Left renal pelvis (tissue), 4 donors: ENCODE results near the gene NEIL1. TPM values are rescaled to one million over a fixed set of nuclear protein-coding genes. Genes with fewer than 3 reads are reported as not detected.

Experiments
- DNase-seq, 4 donors: peaks; one replicate each; pipeline ENCODE4 v3.0.0-alpha.2; 2013; ENCODE audit warnings: low read depth in 4 of 4, low spot score in 3 of 4
- polyA plus RNA-seq, 4 donors: library from polyadenylated mRNA; unstranded; fragments of 120-200 nt; gene quantifications; one replicate each; pipeline ENCODE4 v1.2.1, GENCODE V29; 2013; ENCODE audit not compliant: insufficient read length in 4 of 4

The NEIL1 gene
- polyA plus RNA-seq, 4 donors = 10.3 to 40.2 (median 18.0) TPM

DNA sequence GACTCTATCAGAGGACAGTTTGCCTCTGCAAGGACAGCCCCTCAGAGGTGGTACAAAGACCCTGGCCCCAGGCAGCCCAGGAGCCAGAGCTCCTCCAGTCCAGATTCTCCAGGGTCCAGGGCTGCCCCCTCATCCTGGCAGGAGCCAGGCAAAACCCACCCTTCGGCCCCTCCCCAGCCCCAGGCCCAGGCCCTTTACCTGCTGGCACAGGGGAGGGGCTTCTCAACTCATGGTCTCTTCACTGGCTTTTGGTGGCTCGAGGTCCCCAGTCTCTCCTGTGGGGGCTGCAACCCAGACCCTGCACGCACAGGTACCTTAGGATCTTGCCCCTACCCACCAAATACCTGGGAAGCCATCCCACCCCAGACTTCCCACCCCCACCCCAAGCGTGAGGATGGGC lies 8.5 kb downstream of the NEIL1 start:
- DNase-seq = no peak

DNA sequence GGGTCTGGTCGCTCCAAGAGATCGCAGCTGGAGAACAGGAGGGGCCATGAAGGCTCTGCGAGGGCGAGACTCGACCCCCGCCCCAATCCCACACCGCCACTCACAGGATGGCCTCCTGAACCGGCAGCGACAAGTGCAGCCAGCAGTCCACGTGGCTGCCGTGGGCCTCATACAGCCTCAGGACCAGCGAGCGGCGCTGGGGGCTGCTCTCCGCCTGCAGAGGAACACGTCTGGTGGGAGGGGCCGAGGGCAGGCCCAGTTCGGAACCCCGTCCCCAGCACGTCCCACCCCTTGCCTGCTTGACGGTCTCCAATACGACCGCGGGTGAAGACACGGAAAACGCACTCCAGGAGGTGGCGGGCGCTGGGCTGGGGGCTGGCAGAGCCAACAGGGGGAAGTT lies 9.2 kb downstream of the NEIL1 start:
- no peak for DNase-seq

- DNase-seq = no peak
Observed at GRCh38 chr15:75356517-75356916, 9.7 kb downstream of the NEIL1 start.

GRCh38 chr15:75357976-75358673 lies 11.3 kb downstream of the NEIL1 start:
- DNase-seq = no peak

DNA sequence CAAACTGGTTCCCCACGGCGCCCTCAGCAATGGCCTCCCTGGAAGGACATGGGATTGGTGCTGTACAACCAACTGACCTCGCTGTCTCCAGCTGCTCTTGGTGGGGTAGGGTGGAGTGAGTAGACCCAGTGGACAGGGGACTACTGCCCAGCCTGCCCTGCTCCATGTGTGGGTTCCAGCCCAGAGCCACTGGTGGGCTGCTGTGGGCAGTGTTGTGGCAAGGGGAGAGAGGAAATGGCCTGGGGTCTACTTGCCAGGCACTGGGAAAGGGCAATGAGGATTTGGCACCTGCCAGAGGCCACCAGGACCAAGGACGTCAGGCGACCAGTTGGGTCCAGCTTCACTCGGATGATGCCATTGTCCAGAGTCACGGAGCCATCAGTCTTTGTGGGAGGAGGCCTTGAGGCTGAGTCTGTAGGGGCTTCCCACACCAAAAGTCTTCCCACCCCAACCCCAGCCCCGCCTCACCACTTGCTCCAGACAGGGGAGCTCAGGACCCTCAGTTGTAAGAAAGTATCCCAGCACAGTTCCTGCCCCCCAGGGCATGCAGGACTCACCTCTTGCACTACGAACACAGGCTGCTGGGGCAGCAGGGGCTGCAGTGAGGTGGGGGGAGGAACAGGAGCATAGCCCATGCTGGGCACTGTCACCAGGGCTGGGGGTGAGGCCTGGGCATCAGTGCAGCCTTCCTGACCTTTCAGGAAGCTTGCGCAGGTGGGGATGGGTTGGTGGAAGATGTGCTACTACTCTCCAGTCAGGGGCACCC lies 12.1 kb downstream of the NEIL1 start:
- no peak for DNase-seq

DNA sequence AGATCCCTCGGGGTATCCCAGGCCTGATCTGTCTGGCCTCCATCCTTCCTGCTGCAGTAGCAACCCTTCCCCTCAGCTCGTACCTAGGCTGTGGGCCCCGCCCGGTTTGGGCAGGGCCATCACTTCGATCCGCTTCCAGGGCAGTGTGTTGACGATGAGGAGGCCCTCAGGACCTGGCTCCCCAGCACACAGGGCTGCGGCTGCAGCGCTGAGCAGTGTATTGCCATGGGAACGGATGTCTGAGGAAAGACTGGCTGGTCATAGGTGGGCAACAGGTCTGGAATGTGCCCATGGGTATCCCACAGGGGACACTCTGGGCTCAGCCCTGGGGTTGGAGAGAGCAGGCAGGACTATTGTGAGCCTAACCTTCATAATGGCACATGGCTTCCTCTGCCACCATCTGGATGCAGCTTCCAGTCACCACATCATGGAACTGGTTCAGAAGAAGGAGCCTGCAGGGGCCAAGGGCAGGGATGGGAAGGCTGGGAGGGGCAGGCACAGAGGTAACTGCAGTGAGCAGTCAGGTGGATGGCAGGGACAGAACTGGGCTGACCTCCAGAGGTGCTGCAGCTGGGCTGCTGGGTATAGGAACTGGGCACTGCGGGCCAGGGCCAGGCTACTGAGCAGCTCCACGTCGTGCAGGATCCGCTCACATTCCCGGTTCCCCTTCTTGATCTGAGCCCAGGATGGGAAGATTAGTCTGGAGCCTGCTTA lies 12.9 kb downstream of the NEIL1 start:
- DNase-seq = no peak

DNA sequence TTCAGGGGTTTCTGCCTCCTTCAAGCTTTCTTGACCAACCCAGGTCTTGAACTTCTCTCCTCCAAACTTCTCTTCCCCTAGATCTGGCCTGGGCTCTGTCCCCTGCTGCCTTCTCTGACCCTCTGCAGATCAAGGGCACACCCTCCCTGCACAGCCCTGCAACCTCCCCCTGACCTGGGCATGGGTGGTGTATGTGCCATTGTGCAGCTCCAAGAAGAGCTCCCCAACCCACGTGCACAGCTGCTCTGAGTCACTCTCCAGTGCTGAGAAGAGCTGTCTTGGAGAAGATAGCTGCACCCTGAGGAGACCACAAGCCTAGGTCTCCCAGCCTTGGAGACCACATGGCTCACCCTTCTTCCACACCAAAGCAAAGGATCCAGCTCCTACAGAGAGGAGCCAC lies 13.6 kb downstream of the NEIL1 start:
- no peak for DNase-seq

DNA sequence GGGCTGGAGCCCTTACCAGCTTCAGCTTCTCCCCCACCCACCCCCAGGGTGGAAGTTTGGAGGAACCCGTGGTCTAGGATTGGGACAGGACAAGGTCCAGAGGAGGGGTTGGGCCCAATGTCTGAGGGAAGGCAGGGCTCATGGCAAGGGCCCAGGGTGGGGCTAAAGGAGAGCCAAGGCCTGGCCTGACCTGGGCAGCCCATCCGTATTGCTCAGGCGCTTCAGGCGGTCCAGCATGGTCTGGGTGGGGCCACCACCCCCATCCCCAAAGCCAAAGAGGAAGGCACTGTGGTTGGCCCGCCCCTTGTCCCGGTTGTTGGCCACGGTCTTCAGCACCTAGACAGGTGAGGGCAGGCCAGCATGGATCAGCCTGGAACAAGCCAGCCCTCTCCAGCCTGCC lies 14.0 kb downstream of the NEIL1 start:
- DNase-seq = no peak

GRCh38 chr15:75361361-75361988 lies 14.6 kb downstream of the NEIL1 start:
- DNase-seq = no peak

- no peak for DNase-seq
Observed at GRCh38 chr15:75361989-75362641, 15.3 kb downstream of the NEIL1 start.

GRCh38 chr15:75362642-75363249 lies 15.9 kb downstream of the NEIL1 start:
- no peak for DNase-seq

DNA sequence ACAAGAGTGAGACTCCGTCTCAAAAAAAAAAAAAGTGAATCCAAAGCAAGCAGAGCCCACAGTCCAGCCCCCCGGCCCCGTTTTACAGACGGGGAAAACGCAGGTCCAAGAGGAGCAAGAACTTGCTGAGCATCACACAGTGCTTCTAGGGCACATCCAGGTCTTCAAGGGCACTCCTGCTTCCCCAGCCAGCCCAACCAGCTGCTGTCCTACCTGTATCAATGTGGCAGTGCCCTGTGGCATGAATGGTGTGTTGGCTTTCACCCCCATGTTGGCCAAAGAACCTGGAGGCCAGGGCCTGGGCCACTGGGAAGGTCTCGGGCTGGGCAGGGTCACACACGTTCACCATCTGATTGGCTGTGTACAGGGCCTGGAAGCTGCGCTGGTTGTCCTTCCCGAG lies 16.9 kb downstream of the NEIL1 start:
- no peak for DNase-seq

- DNase-seq = no peak
Observed at GRCh38 chr15:75364881-75365280, 18.0 kb downstream of the NEIL1 start.

- no peak for DNase-seq
Observed at GRCh38 chr15:75366163-75366562, 19.3 kb downstream of the NEIL1 start.

- DNase-seq = no peak
Observed at GRCh38 chr15:75367006-75367405, 20.2 kb downstream of the NEIL1 start.

GRCh38 chr15:75367406-75367912 lies 20.6 kb downstream of the NEIL1 start:
- DNase-seq = no peak

DNA sequence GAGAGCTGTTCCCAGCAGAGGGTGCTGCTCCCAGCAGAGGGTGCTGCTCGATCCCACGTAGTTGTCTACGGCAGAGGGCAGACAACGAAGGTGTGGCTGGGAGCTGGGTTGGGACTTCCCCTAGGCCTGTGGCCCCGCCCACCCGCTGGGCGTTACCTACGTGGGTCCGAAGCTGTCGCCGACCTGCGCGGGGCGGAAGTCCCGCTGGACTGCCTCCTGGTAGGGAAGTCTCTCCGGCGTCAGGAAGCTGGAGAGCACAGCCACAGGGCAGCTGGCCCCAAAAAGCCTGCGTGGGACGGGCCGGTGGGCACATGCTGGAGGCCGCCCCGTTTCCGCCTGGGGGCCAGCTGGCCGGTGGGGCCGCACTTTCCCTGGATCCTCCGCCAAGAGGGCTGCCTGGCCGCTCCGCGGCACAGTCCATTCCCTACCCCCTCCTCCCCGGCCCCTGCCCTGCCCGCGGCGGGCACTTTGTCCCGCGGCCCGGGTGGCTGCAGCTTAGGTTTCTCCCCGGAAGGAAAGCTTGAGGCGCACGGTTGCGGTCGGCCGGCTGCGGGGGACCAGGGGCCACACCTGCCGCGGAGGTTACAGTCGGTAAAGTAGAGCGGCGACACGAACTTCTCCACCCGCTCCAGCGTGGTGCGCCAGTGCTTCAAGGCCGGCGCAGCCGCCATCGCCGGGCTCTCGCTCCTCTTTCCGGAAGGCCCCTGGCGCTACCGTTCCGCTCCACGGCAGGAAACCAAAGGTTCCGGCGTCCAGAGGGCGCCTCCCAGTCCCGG lies 21.3 kb downstream of the NEIL1 start, which contains the start of gene MAN2C1:
TSS of gene MAN2C1 (minus strand) at position 695 of the 776 bp plus-strand sequence. CDS start at position 671, 24 bp downstream.
- DNase-seq = peak; percentile 84 to 92 (median 90)

GRCh38 chr15:75368689-75369239 lies 21.9 kb downstream of the NEIL1 start:
- no peak for DNase-seq
